HEK293 (cell line): ENCODE results near the gene GLG1.

Experiments
- CTCF ChIA-PET: fragments of 350-600 bp; formaldehyde crosslinking; extraction: SDS; loops from one replicate; lab custom pipeline; 2021; ENCODE audit warnings: antibody characterized with exemption; lab: Yijun Ruan, JAX
- POLR2A ChIA-PET: fragments of 300-600 bp; formaldehyde crosslinking; extraction: SDS; loops from one replicate; lab custom pipeline; 2020; ENCODE audit warnings: antibody characterized with exemption, inconsistent platforms; lab: Yijun Ruan, JAX
- H3K27ac ChIP-seq: fragments of 200-500 bp; sonication (Bioruptor generic); 2 replicates; pipeline ENCODE4 v1.5.1; 2014; ENCODE audit warnings: low read depth, low read length, control low read depth, inconsistent platforms; ENCODE audit errors: extremely low read depth
- H3K36me3 ChIP-seq, 2 experiments: fragments of 200-500 bp in 1 of 2; sonication (Bioruptor generic) in 1 of 2; 1 replicate in 1 of 2; 2 replicates in 1 of 2; pipeline ENCODE4 v1.5.1; 2014 to 2017; ENCODE audit warnings: inconsistent platforms in 2 of 2, low read length in 2 of 2; ENCODE audit not compliant: control insufficient read depth in 2 of 2, insufficient read depth in 1 of 2
- H3K4me1 ChIP-seq: fragments of 200-500 bp; sonication (Bioruptor generic); 2 replicates; pipeline ENCODE4 v1.5.1; 2014; ENCODE audit warnings: mild to moderate bottlenecking, low read length, inconsistent platforms; ENCODE audit not compliant: control insufficient read depth, insufficient read depth
- H3K4me3 ChIP-seq: 2 replicates; pipeline ENCODE4 v1.5.1; 2011; ENCODE audit warnings: low read depth, mild to moderate bottlenecking, control low read depth, low read length, moderate library complexity
- H3K9me3 ChIP-seq: fragments of 200-500 bp; sonication (Bioruptor generic); 2 replicates; pipeline ENCODE4 v1.5.1; 2014; ENCODE audit warnings: low read depth, low read length, inconsistent platforms; ENCODE audit not compliant: control insufficient read depth, insufficient read depth
- BCL11B ChIP-seq: fragments of 450-650 bp; formaldehyde crosslinking; IDR thresholded peaks from 2 replicates; pipeline ENCODE4 v1.5.1; 2016; ENCODE audit warnings: low read depth, missing biosample characterization, missing genetic modification characterization
- HOXC10 ChIP-seq: sonication (generic); formaldehyde crosslinking; IDR thresholded peaks from 2 replicates; pipeline ENCODE4 v1.8.1; 2023; ENCODE audit warnings: mild to moderate bottlenecking, missing genetic modification reagents
- KLF16 ChIP-seq: fragments of 450-650 bp; formaldehyde crosslinking; IDR thresholded peaks from 2 replicates; pipeline ENCODE4 v1.5.1; 2017; ENCODE audit warnings: missing biosample characterization, missing genetic modification characterization
- SCRT1 ChIP-seq: fragments of 450-650 bp; formaldehyde crosslinking; IDR thresholded peaks from 2 replicates; pipeline ENCODE4 v1.5.1; 2016; ENCODE audit warnings: missing biosample characterization, missing genetic modification characterization, borderline replicate concordance
- SP3 ChIP-seq: fragments of 450-650 bp; formaldehyde crosslinking; IDR thresholded peaks from 2 replicates; pipeline ENCODE4 v1.5.1; 2016; ENCODE audit warnings: missing biosample characterization, missing genetic modification characterization
- ZFP41 ChIP-seq: fragments of 450-650 bp; formaldehyde crosslinking; IDR thresholded peaks from 2 replicates; pipeline ENCODE4 v1.5.1; 2016; ENCODE audit warnings: missing biosample characterization, missing genetic modification characterization, borderline replicate concordance
- ZNF138 ChIP-seq: fragments of 450-650 bp; formaldehyde crosslinking; IDR thresholded peaks from 2 replicates; pipeline ENCODE4 v1.5.1; 2016; ENCODE audit warnings: missing biosample characterization, missing genetic modification characterization, borderline replicate concordance
- ZNF202 ChIP-seq: fragments of 450-650 bp; formaldehyde crosslinking; IDR thresholded peaks from 2 replicates; pipeline ENCODE4 v1.5.1; 2016; ENCODE audit warnings: missing biosample characterization, missing genetic modification characterization, borderline replicate concordance
- ZNF24 ChIP-seq: fragments of 450-650 bp; formaldehyde crosslinking; IDR thresholded peaks from 2 replicates; pipeline ENCODE4 v1.5.1; 2016; ENCODE audit warnings: missing biosample characterization, missing genetic modification characterization
- ZNF558 ChIP-seq: fragments of 450-650 bp; formaldehyde crosslinking; IDR thresholded peaks from 2 replicates; pipeline ENCODE4 v1.5.1; 2016; ENCODE audit warnings: missing biosample characterization, missing genetic modification characterization
- ZNF561 ChIP-seq: fragments of 450-650 bp; IDR thresholded peaks from 2 replicates; pipeline ENCODE4 v1.5.1; 2018; ENCODE audit warnings: missing biosample characterization, missing genetic modification characterization, borderline replicate concordance
- ZNF621 ChIP-seq: fragments of 450-650 bp; formaldehyde crosslinking; IDR thresholded peaks from 2 replicates; pipeline ENCODE4 v1.5.1; 2017; ENCODE audit warnings: missing biosample characterization, missing genetic modification characterization
- ZNF664 ChIP-seq: fragments of 450-650 bp; formaldehyde crosslinking; IDR thresholded peaks from 2 replicates; pipeline ENCODE4 v1.5.1; 2016; ENCODE audit warnings: missing biosample characterization, missing genetic modification characterization
- ZNF677 ChIP-seq: fragments of 450-650 bp; IDR thresholded peaks from 2 replicates; pipeline ENCODE4 v1.5.0; 2018; ENCODE audit warnings: missing biosample characterization, mild to moderate bottlenecking, missing genetic modification characterization, moderate library complexity
- ZNF704 ChIP-seq: fragments of 450-650 bp; formaldehyde crosslinking; IDR thresholded peaks from 2 replicates; pipeline ENCODE4 v1.5.1; 2016; ENCODE audit warnings: missing biosample characterization, missing genetic modification characterization
- TF ChIP-seq, protein P1 (sequence below): fragments of 450-650 bp; formaldehyde crosslinking; IDR thresholded peaks from 2 replicates; pipeline ENCODE4 v1.5.1; 2016; ENCODE audit warnings: missing biosample characterization, missing genetic modification characterization
- TF ChIP-seq, protein P2 (sequence below): fragments of 450-650 bp; formaldehyde crosslinking; IDR thresholded peaks from 2 replicates; pipeline ENCODE4 v1.5.1; 2016; ENCODE audit warnings: missing biosample characterization, missing genetic modification characterization
- TF ChIP-seq, protein P3 (sequence below): fragments of 450-650 bp; formaldehyde crosslinking; IDR thresholded peaks from 2 replicates; pipeline ENCODE4 v1.5.1; 2016; ENCODE audit warnings: missing biosample characterization, missing genetic modification characterization, borderline replicate concordance
- TF ChIP-seq, protein P4 (sequence below): fragments of 450-650 bp; formaldehyde crosslinking; optimal IDR thresholded peaks from 2 replicates; pipeline ENCODE3; 2016; ENCODE audit warnings: missing biosample characterization, mild to moderate bottlenecking, missing genetic modification characterization
- TF ChIP-seq, protein P5 (sequence below): fragments of 450-650 bp; formaldehyde crosslinking; IDR thresholded peaks from 2 replicates; pipeline ENCODE4 v1.5.1; 2016; ENCODE audit warnings: missing biosample characterization, missing genetic modification characterization, borderline replicate concordance

Gene GLG1

DNA sequence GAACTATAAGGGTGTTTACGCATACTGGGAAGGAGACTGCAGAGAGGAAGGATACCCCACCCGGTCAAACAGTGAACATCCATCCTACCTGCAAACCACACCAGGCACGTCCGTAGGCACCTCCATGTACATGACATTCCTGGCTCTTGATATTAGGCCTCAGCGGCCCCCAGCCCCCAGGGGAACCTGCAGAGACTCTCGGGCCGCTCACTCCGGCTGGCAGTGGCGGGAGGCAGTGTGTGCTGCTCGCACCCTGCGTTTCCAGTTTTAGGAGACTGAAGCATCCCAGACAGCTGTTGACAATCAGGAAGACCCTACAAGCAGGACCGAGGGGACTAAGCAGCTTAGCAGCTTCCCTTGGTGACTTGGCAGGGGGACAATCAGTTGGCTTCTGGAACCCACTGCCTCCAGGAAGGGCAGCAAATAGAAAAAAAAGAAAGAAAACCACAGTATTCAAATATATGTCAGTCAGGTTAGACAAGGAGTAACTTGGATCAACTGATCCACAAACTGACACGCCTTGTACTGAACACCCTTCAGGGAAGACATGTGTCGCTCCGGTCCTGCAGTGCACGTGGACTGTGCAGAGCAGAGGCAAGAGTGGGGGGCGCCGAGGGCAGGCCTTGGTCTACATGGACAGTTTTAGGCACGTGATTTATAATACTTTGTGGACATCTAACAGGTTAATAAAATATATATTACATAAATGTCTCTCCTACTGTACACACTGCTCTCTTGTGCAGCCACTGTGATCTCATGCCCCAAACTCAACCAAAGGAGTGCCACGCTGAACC, 155.8 kb downstream of the GLG1 start:
- POLR2A ChIA-PET, result no interaction called here
- H3K36me3 ChIP-seq, result peaks cover 2 to 60% of the 10 kb centered on the region in 2 experiments; a peak in 2 of 3 replicates
- H3K4me3 ChIP-seq, result no peak overlapping the region
- no peak overlapping the region for H3K27ac ChIP-seq
- no peak for TF ChIP-seq SP3 (tag by site-specific recombination)
- TF ChIP-seq KLF16 (tag by site-specific recombination), result no peak
- TF ChIP-seq ZNF138 (tag by site-specific recombination), result no peak
- TF ChIP-seq ZNF704 (tag by site-specific recombination), result no peak
- TF ChIP-seq ZNF24, result no peak
- TF ChIP-seq ZNF558 (tag by site-specific recombination), result no peak
- TF ChIP-seq, protein P1, sequence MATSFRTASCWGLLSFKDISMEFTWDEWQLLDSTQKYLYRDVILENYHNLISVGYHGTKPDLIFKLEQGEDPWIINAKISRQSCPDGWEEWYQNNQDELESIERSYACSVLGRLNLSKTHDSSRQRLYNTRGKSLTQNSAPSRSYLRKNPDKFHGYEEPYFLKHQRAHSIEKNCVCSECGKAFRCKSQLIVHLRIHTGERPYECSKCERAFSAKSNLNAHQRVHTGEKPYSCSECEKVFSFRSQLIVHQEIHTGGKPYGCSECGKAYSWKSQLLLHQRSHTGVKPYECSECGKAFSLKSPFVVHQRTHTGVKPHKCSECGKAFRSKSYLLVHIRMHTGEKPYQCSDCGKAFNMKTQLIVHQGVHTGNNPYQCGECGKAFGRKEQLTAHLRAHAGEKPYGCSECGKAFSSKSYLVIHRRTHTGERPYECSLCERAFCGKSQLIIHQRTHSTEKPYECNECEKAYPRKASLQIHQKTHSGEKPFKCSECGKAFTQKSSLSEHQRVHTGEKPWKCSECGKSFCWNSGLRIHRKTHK (tag by site-specific recombination), result no peak
- no peak for TF ChIP-seq ZNF664
- H3K4me1 ChIP-seq, result no peaks in the 10 kb centered on the region
- no peaks in the 10 kb centered on the region for H3K9me3 ChIP-seq
- CTCF ChIA-PET, result no interaction called here

DNA sequence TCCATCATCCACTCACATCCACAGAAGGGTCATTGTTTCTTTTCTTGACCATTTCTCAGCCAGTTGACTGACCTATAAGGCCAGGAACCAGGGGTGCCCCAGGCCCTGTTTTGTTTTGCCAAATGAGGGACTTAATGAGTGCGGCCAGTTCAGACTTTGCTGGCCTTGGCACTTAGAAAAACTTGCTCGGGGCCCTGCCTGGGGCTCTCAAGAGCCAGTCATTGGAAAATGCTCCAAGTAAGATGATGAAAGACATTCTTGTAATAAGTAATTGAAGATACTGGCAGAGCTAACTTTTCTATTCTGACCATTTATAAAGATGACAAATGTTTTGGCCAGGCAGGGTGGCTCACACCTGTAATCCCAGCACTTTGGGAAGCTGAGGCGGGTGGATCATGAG, 156.7 kb downstream of the GLG1 start:
- TF ChIP-seq, protein P2, sequence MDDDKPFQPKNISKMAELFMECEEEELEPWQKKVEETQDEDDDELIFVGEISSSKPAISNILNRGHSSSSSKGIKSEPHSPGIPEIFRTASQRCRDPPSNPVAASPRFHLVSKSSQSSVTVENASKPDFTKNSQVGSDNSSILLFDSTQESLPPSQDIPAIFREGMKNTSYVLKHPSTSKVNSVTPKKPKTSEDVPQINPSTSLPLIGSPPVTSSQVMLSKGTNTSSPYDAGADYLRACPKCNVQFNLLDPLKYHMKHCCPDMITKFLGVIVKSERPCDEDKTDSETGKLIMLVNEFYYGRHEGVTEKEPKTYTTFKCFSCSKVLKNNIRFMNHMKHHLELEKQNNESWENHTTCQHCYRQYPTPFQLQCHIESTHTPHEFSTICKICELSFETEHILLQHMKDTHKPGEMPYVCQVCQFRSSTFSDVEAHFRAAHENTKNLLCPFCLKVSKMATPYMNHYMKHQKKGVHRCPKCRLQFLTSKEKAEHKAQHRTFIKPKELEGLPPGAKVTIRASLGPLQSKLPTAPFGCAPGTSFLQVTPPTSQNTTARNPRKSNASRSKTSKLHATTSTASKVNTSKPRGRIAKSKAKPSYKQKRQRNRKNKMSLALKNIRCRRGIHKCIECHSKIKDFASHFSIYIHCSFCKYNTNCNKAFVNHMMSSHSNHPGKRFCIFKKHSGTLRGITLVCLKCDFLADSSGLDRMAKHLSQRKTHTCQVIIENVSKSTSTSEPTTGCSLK (tag by site-specific recombination), result no peak
- TF ChIP-seq SCRT1 (tag by site-specific recombination), result no peak
- TF ChIP-seq, protein P3, sequence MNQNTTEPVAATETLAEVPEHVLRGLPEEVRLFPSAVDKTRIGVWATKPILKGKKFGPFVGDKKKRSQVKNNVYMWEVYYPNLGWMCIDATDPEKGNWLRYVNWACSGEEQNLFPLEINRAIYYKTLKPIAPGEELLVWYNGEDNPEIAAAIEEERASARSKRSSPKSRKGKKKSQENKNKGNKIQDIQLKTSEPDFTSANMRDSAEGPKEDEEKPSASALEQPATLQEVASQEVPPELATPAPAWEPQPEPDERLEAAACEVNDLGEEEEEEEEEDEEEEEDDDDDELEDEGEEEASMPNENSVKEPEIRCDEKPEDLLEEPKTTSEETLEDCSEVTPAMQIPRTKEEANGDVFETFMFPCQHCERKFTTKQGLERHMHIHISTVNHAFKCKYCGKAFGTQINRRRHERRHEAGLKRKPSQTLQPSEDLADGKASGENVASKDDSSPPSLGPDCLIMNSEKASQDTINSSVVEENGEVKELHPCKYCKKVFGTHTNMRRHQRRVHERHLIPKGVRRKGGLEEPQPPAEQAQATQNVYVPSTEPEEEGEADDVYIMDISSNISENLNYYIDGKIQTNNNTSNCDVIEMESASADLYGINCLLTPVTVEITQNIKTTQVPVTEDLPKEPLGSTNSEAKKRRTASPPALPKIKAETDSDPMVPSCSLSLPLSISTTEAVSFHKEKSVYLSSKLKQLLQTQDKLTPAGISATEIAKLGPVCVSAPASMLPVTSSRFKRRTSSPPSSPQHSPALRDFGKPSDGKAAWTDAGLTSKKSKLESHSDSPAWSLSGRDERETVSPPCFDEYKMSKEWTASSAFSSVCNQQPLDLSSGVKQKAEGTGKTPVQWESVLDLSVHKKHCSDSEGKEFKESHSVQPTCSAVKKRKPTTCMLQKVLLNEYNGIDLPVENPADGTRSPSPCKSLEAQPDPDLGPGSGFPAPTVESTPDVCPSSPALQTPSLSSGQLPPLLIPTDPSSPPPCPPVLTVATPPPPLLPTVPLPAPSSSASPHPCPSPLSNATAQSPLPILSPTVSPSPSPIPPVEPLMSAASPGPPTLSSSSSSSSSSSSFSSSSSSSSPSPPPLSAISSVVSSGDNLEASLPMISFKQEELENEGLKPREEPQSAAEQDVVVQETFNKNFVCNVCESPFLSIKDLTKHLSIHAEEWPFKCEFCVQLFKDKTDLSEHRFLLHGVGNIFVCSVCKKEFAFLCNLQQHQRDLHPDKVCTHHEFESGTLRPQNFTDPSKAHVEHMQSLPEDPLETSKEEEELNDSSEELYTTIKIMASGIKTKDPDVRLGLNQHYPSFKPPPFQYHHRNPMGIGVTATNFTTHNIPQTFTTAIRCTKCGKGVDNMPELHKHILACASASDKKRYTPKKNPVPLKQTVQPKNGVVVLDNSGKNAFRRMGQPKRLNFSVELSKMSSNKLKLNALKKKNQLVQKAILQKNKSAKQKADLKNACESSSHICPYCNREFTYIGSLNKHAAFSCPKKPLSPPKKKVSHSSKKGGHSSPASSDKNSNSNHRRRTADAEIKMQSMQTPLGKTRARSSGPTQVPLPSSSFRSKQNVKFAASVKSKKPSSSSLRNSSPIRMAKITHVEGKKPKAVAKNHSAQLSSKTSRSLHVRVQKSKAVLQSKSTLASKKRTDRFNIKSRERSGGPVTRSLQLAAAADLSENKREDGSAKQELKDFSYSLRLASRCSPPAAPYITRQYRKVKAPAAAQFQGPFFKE (tag by site-specific recombination), result no peak
- TF ChIP-seq, protein P4, sequence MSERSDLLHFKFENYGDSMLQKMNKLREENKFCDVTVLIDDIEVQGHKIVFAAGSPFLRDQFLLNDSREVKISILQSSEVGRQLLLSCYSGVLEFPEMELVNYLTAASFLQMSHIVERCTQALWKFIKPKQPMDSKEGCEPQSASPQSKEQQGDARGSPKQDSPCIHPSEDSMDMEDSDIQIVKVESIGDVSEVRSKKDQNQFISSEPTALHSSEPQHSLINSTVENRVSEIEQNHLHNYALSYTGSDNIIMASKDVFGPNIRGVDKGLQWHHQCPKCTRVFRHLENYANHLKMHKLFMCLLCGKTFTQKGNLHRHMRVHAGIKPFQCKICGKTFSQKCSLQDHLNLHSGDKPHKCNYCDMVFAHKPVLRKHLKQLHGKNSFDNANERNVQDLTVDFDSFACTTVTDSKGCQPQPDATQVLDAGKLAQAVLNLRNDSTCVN (tag by site-specific recombination), result no peak
- TF ChIP-seq, protein P5, sequence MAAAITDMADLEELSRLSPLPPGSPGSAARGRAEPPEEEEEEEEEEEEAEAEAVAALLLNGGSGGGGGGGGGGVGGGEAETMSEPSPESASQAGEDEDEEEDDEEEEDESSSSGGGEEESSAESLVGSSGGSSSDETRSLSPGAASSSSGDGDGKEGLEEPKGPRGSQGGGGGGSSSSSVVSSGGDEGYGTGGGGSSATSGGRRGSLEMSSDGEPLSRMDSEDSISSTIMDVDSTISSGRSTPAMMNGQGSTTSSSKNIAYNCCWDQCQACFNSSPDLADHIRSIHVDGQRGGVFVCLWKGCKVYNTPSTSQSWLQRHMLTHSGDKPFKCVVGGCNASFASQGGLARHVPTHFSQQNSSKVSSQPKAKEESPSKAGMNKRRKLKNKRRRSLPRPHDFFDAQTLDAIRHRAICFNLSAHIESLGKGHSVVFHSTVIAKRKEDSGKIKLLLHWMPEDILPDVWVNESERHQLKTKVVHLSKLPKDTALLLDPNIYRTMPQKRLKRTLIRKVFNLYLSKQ (tag by site-specific recombination), result no peak
- TF ChIP-seq HOXC10 (CRISPR knock-in tag), result no peak
- TF ChIP-seq ZNF561 (tag by site-specific recombination), result no peak
- no peak for TF ChIP-seq BCL11B (tag by site-specific recombination)
- TF ChIP-seq ZFP41 (tag by site-specific recombination), result no peak
- no peak for TF ChIP-seq ZNF621
- no peak for TF ChIP-seq ZNF677 (tag by site-specific recombination)
- no peak for TF ChIP-seq ZNF202
- Histone ChIP-seq H3K9me3 (no peaks in the 10 kb centered on the region), H3K36me3 (peaks cover 0 to 51% of the 10 kb centered on the region in 2 experiments; a peak in 2 of 3 replicates), H3K4me3 (no peak overlapping the region), H3K27ac (no peak overlapping the region), H3K4me1 (no peaks in the 10 kb centered on the region)
- POLR2A ChIA-PET, result no interaction called here
- CTCF ChIA-PET, result interaction anchor here (0.6 kb wide), 1 partner anchor 26 kb away, joined by 3 read pairs; no protein-coding TSS in a partner anchor
